IMR-90 (cell line): ENCODE data around the gene CIB2. TPM values are rescaled to one million over a fixed set of nuclear protein-coding genes. Genes with fewer than 3 reads are reported as not detected.
A peak's percentile ranks its signal among the peaks of the same experiment; 100 is the strongest.

Experiments used
- ATAC-seq: fragments of 200-7000 bp; cut with Tn5 transposase; 2 replicates; pipeline ENCODE4 v1.9.1; 2020; ENCODE audit warnings: low read depth, mild to moderate bottlenecking, moderate library complexity
- BruUV-seq: library from RNA; stranded (reverse); fragments of 400-500 nt; replicated peaks from 2 replicates; lab custom pipeline; 2021; lab: Mats Ljungman, UMichigan
- CTCF ChIA-PET: fragments of 300-600 bp; formaldehyde crosslinking; extraction: SDS; loops from one replicate; lab custom pipeline; 2021; ENCODE audit warnings: antibody characterized with exemption; lab: Yijun Ruan, JAX
- POLR2A ChIA-PET: fragments of 300-600 bp; sonication (Branson Sonifier 250); formaldehyde crosslinking; loops from one replicate; lab custom pipeline; 2022; ENCODE audit warnings: antibody characterized with exemption; ENCODE audit not compliant: unreplicated experiment; lab: Charles Lee
- DNase-seq: peaks from one replicate; pipeline ENCODE4 v3.0.0; 2013
- H2AFZ ChIP-seq: replicated peaks from 2 replicates; pipeline ENCODE3; 2013; ENCODE audit warnings: low read length, mild to moderate bottlenecking; ENCODE audit not compliant: poor library complexity
- H2AK5ac ChIP-seq: 2 replicates; pipeline ENCODE4 v1.6.1; 2013; ENCODE audit warnings: low read depth, low read length, inconsistent platforms
- H2AK9ac ChIP-seq: replicated peaks from 2 replicates; pipeline ENCODE3; 2013; ENCODE audit warnings: mild to moderate bottlenecking, low read depth, low read length, moderate library complexity; ENCODE audit not compliant: poor library complexity
- H2BK120ac ChIP-seq: 2 replicates; pipeline ENCODE4 v1.6.1; 2013; ENCODE audit warnings: low read depth, low read length, inconsistent platforms
- H2BK15ac ChIP-seq: 3 replicates; pipeline ENCODE4 v1.6.1; 2013; ENCODE audit warnings: low read depth, low read length, inconsistent platforms
- H2BK20ac ChIP-seq: 2 replicates; pipeline ENCODE4 v1.6.1; 2013; ENCODE audit warnings: low read depth, mild to moderate bottlenecking, inconsistent platforms, low read length, moderate library complexity
- H2BK5ac ChIP-seq: 2 replicates; pipeline ENCODE4 v1.6.1; 2013; ENCODE audit warnings: mild to moderate bottlenecking, low read depth, low read length, inconsistent platforms; ENCODE audit not compliant: poor library complexity, severe bottlenecking
- H3K14ac ChIP-seq: replicated peaks from 2 replicates; pipeline ENCODE4 v1.6.1; 2013; ENCODE audit warnings: low read depth, low read length, inconsistent platforms
- H3K18ac ChIP-seq: 2 replicates; pipeline ENCODE4 v1.6.1; 2013; ENCODE audit warnings: low read depth, low read length, control low read depth
- H3K23ac ChIP-seq: 2 replicates; pipeline ENCODE4 v1.6.1; 2013; ENCODE audit warnings: low read depth, low read length, inconsistent platforms
- H3K27ac ChIP-seq: 2 replicates; pipeline ENCODE4 v1.5.1; 2013; ENCODE audit warnings: mild to moderate bottlenecking, control low read depth, low read length; ENCODE audit not compliant: insufficient read depth
- H3K27me3 ChIP-seq: 2 replicates; pipeline ENCODE4 v1.6.1; 2013; ENCODE audit warnings: low read length; ENCODE audit not compliant: control insufficient read depth, insufficient read depth
- H3K36me3 ChIP-seq: 2 replicates; pipeline ENCODE4 v1.6.1; 2013; ENCODE audit warnings: low read length, mixed read lengths; ENCODE audit not compliant: control insufficient read depth, insufficient read depth
- H3K4ac ChIP-seq: 2 replicates; pipeline ENCODE4 v1.6.1; 2013; ENCODE audit warnings: low read depth, low read length, inconsistent platforms
- H3K4me1 ChIP-seq: 2 replicates; pipeline ENCODE4 v1.6.1; 2013; ENCODE audit warnings: low read length, mixed read lengths; ENCODE audit not compliant: control insufficient read depth, insufficient read depth
- H3K4me2 ChIP-seq: 2 replicates; pipeline ENCODE4 v1.6.1; 2013; ENCODE audit warnings: low read depth, mild to moderate bottlenecking, control low read depth, low read length, moderate library complexity
- H3K4me3 ChIP-seq: 2 replicates; pipeline ENCODE4 v1.5.1; 2013; ENCODE audit warnings: low read depth, mild to moderate bottlenecking, control low read depth, low read length, moderate library complexity; ENCODE audit not compliant: insufficient read depth
- H3K56ac ChIP-seq: 2 replicates; pipeline ENCODE4 v1.6.1; 2013; ENCODE audit warnings: low read length, inconsistent platforms; ENCODE audit not compliant: insufficient read depth; ENCODE audit errors: extremely low read depth
- H3K79me1 ChIP-seq, 2 experiments: 2 replicates each; pipeline ENCODE4 v1.6.1; 2013; ENCODE audit warnings: low read length in 2 of 2, inconsistent platforms in 1 of 2, low read depth in 1 of 2
- H3K9ac ChIP-seq: 2 replicates; pipeline ENCODE4 v1.6.1; 2013; ENCODE audit warnings: low read depth, low read length, control low read depth
- H3K9me1 ChIP-seq: 2 replicates; pipeline ENCODE4 v1.6.1; 2013; ENCODE audit warnings: low read length, inconsistent platforms; ENCODE audit not compliant: insufficient read depth
- H3K9me3 ChIP-seq: 2 replicates; pipeline ENCODE4 v1.6.1; 2013; ENCODE audit warnings: low read length; ENCODE audit not compliant: control insufficient read depth, insufficient read depth
- H4K20me1 ChIP-seq: 2 replicates; pipeline ENCODE4 v1.6.1; 2013; ENCODE audit warnings: low read length, inconsistent platforms; ENCODE audit not compliant: insufficient read depth
- H4K5ac ChIP-seq: 2 replicates; pipeline ENCODE4 v1.6.1; 2013; ENCODE audit warnings: mild to moderate bottlenecking, low read depth, low read length, control low read depth
- H4K8ac ChIP-seq, 2 experiments: 2 replicates each; pipeline ENCODE4 v1.6.1; 2013; ENCODE audit warnings: low read depth in 2 of 2, low read length in 2 of 2, control low read depth in 1 of 2, inconsistent platforms in 1 of 2
- H4K91ac ChIP-seq: 2 replicates; pipeline ENCODE4 v1.6.1; 2013; ENCODE audit warnings: low read depth, low read length, inconsistent platforms; ENCODE audit not compliant: insufficient read depth
- CEBPB ChIP-seq: IDR thresholded peaks from 2 replicates; pipeline ENCODE4 v1.6.1; 2012; ENCODE audit warnings: low read depth, low read length, improper control_type of control experiment
- CHD1 ChIP-seq: IDR thresholded peaks from 2 replicates; pipeline ENCODE4 v1.6.1; 2012; ENCODE audit warnings: low read depth, low read length, improper control_type of control experiment
- CTCF ChIP-seq: conservative IDR thresholded peaks from 2 replicates; pipeline ENCODE4 v1.5.1; 2012; ENCODE audit warnings: mild to moderate bottlenecking, low read depth, low read length, improper control_type of control experiment
- MXI1 ChIP-seq: IDR thresholded peaks from 2 replicates; pipeline ENCODE4 v1.6.1; 2012; ENCODE audit warnings: low read depth, mild to moderate bottlenecking, low read length, moderate library complexity, borderline replicate concordance
- NFE2L2 ChIP-seq: fragments of 150-350 bp; IDR thresholded peaks from 2 replicates; pipeline ENCODE4 v1.6.1; 2016; ENCODE audit warnings: low read depth, mild to moderate bottlenecking, low read length
- RAD21 ChIP-seq: IDR thresholded peaks from 2 replicates; pipeline ENCODE4 v1.6.1; 2012; ENCODE audit warnings: low read length, improper control_type of control experiment
- RCOR1 ChIP-seq: IDR thresholded peaks from 2 replicates; pipeline ENCODE4 v1.6.1; 2012; ENCODE audit warnings: mild to moderate bottlenecking, low read length, improper control_type of control experiment; ENCODE audit not compliant: insufficient replicate concordance
- RFX5 ChIP-seq: IDR thresholded peaks from 2 replicates; pipeline ENCODE4 v1.8.0; 2012; ENCODE audit warnings: low read depth, mild to moderate bottlenecking, low read length, moderate library complexity
- WGBS, 2 experiments: methylation state at CpG; one replicate each; pipeline versions ENCODE4 v1.1.5 to v1.1.7; 2013; ENCODE audit warnings: missing lambda C conversion rate in 2 of 2; ENCODE audit not compliant: insufficient read length in 1 of 2; ENCODE audit errors: extremely low coverage in 2 of 2; 5-methylcytosine and 5-hydroxymethylcytosine counted together
- dilution Hi-C: fragments of 300-500 bp; cut with HindIII; formaldehyde crosslinking; loops from one replicate; pipeline ENCODE4 v1.14.3; 2018; ENCODE audit warnings: low sequenced_read_pairs; ENCODE audit not compliant: unreplicated experiment
- in situ Hi-C: fragments of 300-500 bp; cut with MboI; formaldehyde crosslinking; loops from 3 replicates; pipeline ENCODE4 v1.14.3; 2019; ENCODE audit warnings: low sequenced_read_pairs, inconsistent platforms, mixed read lengths
- intact Hi-C: fragments of 100-400 bp; cut with micrococcal nuclease; formaldehyde crosslinking; loops from 2 replicates; pipeline ENCODE4 v1.10.0; 2022
- polyA plus RNA-seq, 3 experiments: library from polyadenylated mRNA; depleted of rRNA; stranded (reverse); fragments of >200 nt; gene quantifications; 2 replicates each; pipeline ENCODE4 v1.2.3, GENCODE V29; 2012; ENCODE audit warnings: low replicate concordance in 1 of 3
- total RNA-seq: library from RNA; depleted of rRNA; stranded (reverse); fragments of >200 nt; gene quantifications from 2 replicates; pipeline ENCODE4 v1.2.3, GENCODE V29; 2012
- TF ChIP-seq, protein P1 (sequence below): fragments of 150-350 bp; IDR thresholded peaks from 2 replicates; pipeline ENCODE4 v1.6.1; 2016; ENCODE audit warnings: low read depth, mild to moderate bottlenecking, low read length, moderate library complexity, borderline replicate concordance

The CIB2 gene
- total and polyA plus RNA-seq, 2 of the 4 experiments (the other 2 are of a cell fraction) = 2.2 to 2.4 TPM

DNA sequence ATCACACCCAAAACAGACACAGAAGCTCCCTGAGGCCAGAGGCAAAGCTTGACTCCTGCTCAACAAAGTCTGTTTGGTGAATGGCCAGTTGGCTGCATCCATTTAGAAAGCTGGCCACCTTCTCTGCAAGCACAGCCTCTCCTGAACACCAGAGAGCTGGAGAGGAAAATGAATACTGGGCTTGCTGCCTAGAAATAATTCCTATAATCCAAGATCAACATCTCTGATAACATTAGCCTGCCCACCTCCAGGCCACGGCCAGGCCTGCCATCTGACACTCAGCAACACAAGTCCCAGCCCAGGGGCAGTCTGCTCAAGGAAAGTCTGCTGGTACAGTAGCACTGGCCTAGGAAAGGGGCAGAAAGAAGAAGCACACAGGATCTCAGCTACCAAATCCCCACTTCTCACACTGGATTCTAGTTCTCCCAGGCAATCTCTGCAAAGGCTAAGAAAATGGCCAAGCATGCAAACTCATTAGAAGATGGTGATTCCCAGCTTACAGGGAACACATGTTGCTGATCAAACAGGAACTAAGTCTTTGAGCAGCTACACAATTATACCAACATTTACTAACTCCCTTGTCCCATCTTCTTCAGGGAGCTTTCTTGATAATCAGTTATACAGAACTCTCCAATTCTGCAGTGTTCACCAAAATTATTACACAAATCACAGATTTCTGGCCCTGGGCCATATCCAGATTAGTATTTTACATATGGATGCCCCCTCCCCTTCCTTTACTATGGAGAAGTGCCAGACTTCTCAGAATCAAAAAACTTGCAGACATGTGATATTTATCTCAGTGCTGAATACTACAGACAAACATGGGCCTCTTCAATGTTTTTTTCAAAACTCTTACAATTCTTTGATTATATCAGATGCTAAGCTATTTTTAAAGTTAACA is 63.7 kb downstream of the CIB2 start:
- H2BK20ac ChIP-seq = peak overlapping the region; percentile 61
- peaks cover 59% of the 10 kb centered on the region for H3K9me1 ChIP-seq
- H3K9me3 ChIP-seq = no peaks in the 10 kb centered on the region
- H2AK9ac ChIP-seq = no peak overlapping the region
- H3K23ac ChIP-seq = peak overlapping the region; percentile 71; the same call in 1 of the 2 replicates
- H3K4ac ChIP-seq = peak overlapping the region; percentile 73
- peak overlapping the region; percentile 51; the same call in 2 of the 3 replicates for H2BK15ac ChIP-seq
- peak overlapping the region; percentile 33 for H3K18ac ChIP-seq
- H4K8ac ChIP-seq = peak overlapping the region in 1 of 2 experiments; percentile 36; a peak in 2 of 4 replicates
- no peak for ATAC-seq
- peak overlapping the region; percentile 67; the same call in 1 of the 2 replicates for H3K27ac ChIP-seq
- H3K79me1 ChIP-seq = peaks cover 38 to 94% of the 10 kb centered on the region in 2 experiments
- H3K4me3 ChIP-seq = no peak overlapping the region
- no peak overlapping the region for H3K9ac ChIP-seq
- no peak overlapping the region for H3K56ac ChIP-seq
- peak overlapping the region; percentile 51 for H3K14ac ChIP-seq
- no CpG with 5 or more reads among the region's 1 CpG for WGBS, 2 experiments
- no TSS peak for BruUV-seq
- H4K20me1 ChIP-seq = peaks cover 67% of the 10 kb centered on the region
- H3K4me2 ChIP-seq = peak overlapping the region; percentile 86
- H2AK5ac ChIP-seq = peak overlapping the region; percentile 76; the same call in 1 of the 2 replicates
- ChIA-PET CTCF (interaction anchor here (0.8 to 1.7 kb wide), 3 partner anchors 26 to 62 kb away, joined by 3 to 5 read pairs (median 4); no protein-coding TSS in a partner anchor), POLR2A (no interaction called here)
- H4K5ac ChIP-seq = peak overlapping the region; percentile 35
- no peaks in the 10 kb centered on the region for H3K36me3 ChIP-seq
- TF ChIP-seq RFX5 = no peak
- TF ChIP-seq, protein P1, sequence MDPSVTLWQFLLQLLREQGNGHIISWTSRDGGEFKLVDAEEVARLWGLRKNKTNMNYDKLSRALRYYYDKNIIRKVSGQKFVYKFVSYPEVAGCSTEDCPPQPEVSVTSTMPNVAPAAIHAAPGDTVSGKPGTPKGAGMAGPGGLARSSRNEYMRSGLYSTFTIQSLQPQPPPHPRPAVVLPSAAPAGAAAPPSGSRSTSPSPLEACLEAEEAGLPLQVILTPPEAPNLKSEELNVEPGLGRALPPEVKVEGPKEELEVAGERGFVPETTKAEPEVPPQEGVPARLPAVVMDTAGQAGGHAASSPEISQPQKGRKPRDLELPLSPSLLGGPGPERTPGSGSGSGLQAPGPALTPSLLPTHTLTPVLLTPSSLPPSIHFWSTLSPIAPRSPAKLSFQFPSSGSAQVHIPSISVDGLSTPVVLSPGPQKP = no peak
- no peak for TF ChIP-seq CTCF
- TF ChIP-seq CHD1 = no peak
- TF ChIP-seq RAD21 = no peak
- TF ChIP-seq RCOR1 = no peak
- TF ChIP-seq NFE2L2 = no peak
- no peak for TF ChIP-seq CEBPB
- no peak for TF ChIP-seq MXI1
- DNase-seq = no peak
- peak overlapping the region; percentile 20 for H2BK5ac ChIP-seq
- intact Hi-C loops (no loop called here), dilution Hi-C loops (no loop called here), in situ Hi-C loops (no loop called here)
- H2AFZ ChIP-seq = peak overlapping the region; percentile 16
- peak overlapping the region; percentile 35 for H4K91ac ChIP-seq
- peaks cover 59% of the 10 kb centered on the region for H3K4me1 ChIP-seq
- H2BK120ac ChIP-seq = peak overlapping the region; percentile 54
- H3K27me3 ChIP-seq = no peaks in the 10 kb centered on the region
